A204.1 (cell line): ENCODE measurements around the gene KCNJ4.

ENCODE experiments used
- FAIRE-seq: peaks from 2 replicates; lab custom pipeline; 2012; peaks lifted over from hg19 to GRCh38; lab: Jason Lieb, UNC

Gene KCNJ4

GRCh38 chr22:38452373-38453065 lies 2.5 kb downstream of the KCNJ4 start:
- FAIRE-seq: no peak

GRCh38 chr22:38451864-38452263 lies 3.1 kb downstream of the KCNJ4 start:
- FAIRE-seq: no peak

GRCh38 chr22:38451404-38451803 lies 3.6 kb downstream of the KCNJ4 start:
- FAIRE-seq: no peak

- FAIRE-seq: no peak
Observed at GRCh38 chr22:38450234-38450797, 4.7 kb downstream of the KCNJ4 start.

GRCh38 chr22:38449776-38450175 lies 5.2 kb downstream of the KCNJ4 start:
- no peak for FAIRE-seq

GRCh38 chr22:38448945-38449745 lies 5.9 kb downstream of the KCNJ4 start:
- FAIRE-seq: no peak

- FAIRE-seq: no peak
Observed at GRCh38 chr22:38446018-38446601, 8.9 kb downstream of the KCNJ4 start.

GRCh38 chr22:38444783-38445182 lies 10.2 kb downstream of the KCNJ4 start:
- no peak for FAIRE-seq

- no peak for FAIRE-seq
Observed at GRCh38 chr22:38443628-38444521, 11.1 kb downstream of the KCNJ4 start.

- FAIRE-seq: no peak
Observed at GRCh38 chr22:38442967-38443627, 11.9 kb downstream of the KCNJ4 start.

- FAIRE-seq: no peak
Observed at GRCh38 chr22:38441620-38442287, 13.2 kb downstream of the KCNJ4 start.

GRCh38 chr22:38440747-38441350 lies 14.2 kb downstream of the KCNJ4 start:
- FAIRE-seq: no peak

- FAIRE-seq: no peak
Observed at GRCh38 chr22:38437416-38437815, 17.6 kb downstream of the KCNJ4 start.

GRCh38 chr22:38436629-38437395 lies 18.2 kb downstream of the KCNJ4 start:
- FAIRE-seq: no peak

GRCh38 chr22:38435965-38436364 lies 19.0 kb downstream of the KCNJ4 start:
- FAIRE-seq: no peak

- no peak for FAIRE-seq
Observed at GRCh38 chr22:38435010-38435409, 20.0 kb downstream of the KCNJ4 start.

GRCh38 chr22:38433871-38434270 lies 21.1 kb downstream of the KCNJ4 start:
- no peak for FAIRE-seq

- FAIRE-seq: no peak
Observed at GRCh38 chr22:38432264-38432663, 22.7 kb downstream of the KCNJ4 start.

- no peak for FAIRE-seq
Observed at GRCh38 chr22:38431266-38432010, 23.6 kb downstream of the KCNJ4 start.
